Small intestine (tissue), 7 donors: Measurements from ENCODE around the gene ANKS1B. TPM values are rescaled to one million over a fixed set of nuclear protein-coding genes. Genes with fewer than 3 reads are reported as not detected.
A peak's percentile ranks its signal among the peaks of the same experiment; 100 is the strongest.
"Not testable (repeated sequence)": the region's sequence is repeated elsewhere in the genome, so short reads cannot be mapped to it uniquely, and the experiment has no call there.

ENCODE experiments used
- DNase-seq, 2 donors: peaks; one replicate each; pipeline versions ENCODE4 v3.0.0 to v3.0.0-alpha.2; 2013
- FAIRE-seq: peaks from 2 replicates; lab custom pipeline; 2012; peaks lifted over from hg19 to GRCh38; lab: Jason Lieb, UNC
- H3K27ac ChIP-seq, 3 donors: one replicate each; pipeline ENCODE4 v1.5.1; 2013; ENCODE audit warnings: low read length in 2 of 3, mild to moderate bottlenecking in 2 of 3, control low read depth in 1 of 3, inconsistent platforms in 1 of 3, low read depth in 1 of 3, moderate library complexity in 1 of 3
- H3K27me3 ChIP-seq, 3 donors: one replicate each; pipeline ENCODE4 v1.6.1; 2013; ENCODE audit warnings: low read length in 3 of 3, inconsistent platforms in 1 of 3; ENCODE audit not compliant: control insufficient read depth in 3 of 3, insufficient read depth in 3 of 3
- H3K36me3 ChIP-seq, 3 donors: one replicate each; pipeline ENCODE4 v1.6.1; 2013; ENCODE audit warnings: low read length in 3 of 3, inconsistent platforms in 1 of 3, low read depth in 1 of 3, mild to moderate bottlenecking in 1 of 3, moderate library complexity in 1 of 3; ENCODE audit not compliant: control insufficient read depth in 3 of 3, insufficient read depth in 2 of 3
- H3K4me1 ChIP-seq, 3 donors: one replicate each; pipeline ENCODE4 v1.6.1; 2013; ENCODE audit warnings: low read length in 2 of 3, inconsistent platforms in 1 of 3, low read depth in 1 of 3, mild to moderate bottlenecking in 1 of 3, moderate library complexity in 1 of 3; ENCODE audit not compliant: control insufficient read depth in 3 of 3, insufficient read depth in 2 of 3
- H3K4me3 ChIP-seq, 3 donors: one replicate each; pipeline ENCODE4 v1.5.1; 2013; ENCODE audit warnings: low read length in 3 of 3, control low read depth in 1 of 3, inconsistent platforms in 1 of 3, low read depth in 1 of 3, mild to moderate bottlenecking in 1 of 3, moderate library complexity in 1 of 3
- H3K9me3 ChIP-seq, 2 donors: one replicate each; pipeline ENCODE4 v1.6.1; 2013; ENCODE audit warnings: low read depth in 1 of 2, low read length in 1 of 2; ENCODE audit not compliant: control insufficient read depth in 2 of 2, insufficient read depth in 1 of 2
- WGBS, 3 donors: extraction: QIAGEN DNeasy Blood & Tissue Kit; methylation state at CpG; one replicate each; pipeline ENCODE4 v1.1.7; 2013; 5-methylcytosine and 5-hydroxymethylcytosine counted together
- polyA plus RNA-seq, 4 donors: library from polyadenylated mRNA; stranded (reverse) in 3 of 4; unstranded in 1 of 4; fragments of 200-250 nt in 3 of 4; fragments of 120-200 nt in 1 of 4; gene quantifications; one replicate each; pipeline versions ENCODE4 v1.2.1 to v1.2.3, GENCODE V29; 2013
- donor health status: healthy with polysubstance abuse.
- donor health status: control.
- donor health status: control.
- donor health status: Bipolar disorder and iron deficiency.
- donor health status: healthy.

ANKS1B gene
- polyA plus RNA-seq, 4 donors = 0.44 to 0.72 TPM; not detected in 2

DNA sequence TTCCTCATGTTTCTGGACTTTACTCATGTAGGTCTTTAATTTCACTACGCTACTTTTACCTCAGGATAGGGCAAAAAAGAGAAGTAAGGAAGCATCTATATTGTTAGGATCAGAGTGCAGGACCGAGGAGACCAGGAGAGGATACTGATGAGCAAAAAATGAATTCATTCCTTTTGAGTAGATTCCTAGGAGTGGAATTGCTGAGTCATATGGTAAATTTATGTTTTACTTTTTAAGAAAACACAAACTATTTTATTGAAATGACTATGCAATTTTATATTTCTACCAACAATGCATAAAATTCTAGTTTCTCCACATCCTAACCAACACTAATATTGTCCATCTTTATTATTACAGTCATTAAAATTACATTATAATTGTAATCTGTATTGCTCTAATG lies 388.0 kb downstream of the ANKS1B start:
- WGBS, 3 donors = 50 to 76% (median 59%) methylated on average over 2 of the region's 2 CpGs
- no peaks in the 10 kb centered on the region for H3K36me3 ChIP-seq
- no peak for FAIRE-seq
- H3K9me3 ChIP-seq = no peaks in the 10 kb centered on the region
- no peak overlapping the region for H3K4me3 ChIP-seq
- no peaks in the 10 kb centered on the region for H3K27me3 ChIP-seq
- H3K27ac ChIP-seq = no peak overlapping the region
- no peaks in the 10 kb centered on the region for H3K4me1 ChIP-seq
- DNase-seq = no peak

DNA sequence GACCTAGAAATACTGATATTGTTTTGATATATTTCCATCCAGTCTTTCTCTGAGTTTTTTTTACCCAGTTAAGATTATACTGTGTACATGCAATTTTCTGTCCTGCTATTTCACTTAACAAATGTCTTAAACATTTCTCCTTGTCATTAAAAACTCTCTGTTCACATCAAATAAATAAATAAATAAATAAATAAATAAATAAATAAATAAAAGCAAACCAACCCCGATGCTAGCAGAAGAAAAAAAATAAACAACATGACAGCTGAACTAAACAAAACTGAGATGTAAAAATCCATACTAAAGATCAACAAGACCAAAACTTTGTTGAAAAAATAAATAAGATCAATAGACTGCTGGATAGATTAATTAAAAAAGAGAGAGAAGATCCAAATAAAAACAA lies 407.6 kb downstream of the ANKS1B start:
- WGBS, 3 donors = 78 to 85% (median 82%) methylated on average over 1 of the region's 1 CpG
- H3K27me3 ChIP-seq, H3K9me3 ChIP-seq, H3K27ac ChIP-seq, H3K36me3 ChIP-seq, DNase-seq, H3K4me1 ChIP-seq, H3K4me3 ChIP-seq: not testable (repeated sequence)
- FAIRE-seq = peak; percentile 26

DNA sequence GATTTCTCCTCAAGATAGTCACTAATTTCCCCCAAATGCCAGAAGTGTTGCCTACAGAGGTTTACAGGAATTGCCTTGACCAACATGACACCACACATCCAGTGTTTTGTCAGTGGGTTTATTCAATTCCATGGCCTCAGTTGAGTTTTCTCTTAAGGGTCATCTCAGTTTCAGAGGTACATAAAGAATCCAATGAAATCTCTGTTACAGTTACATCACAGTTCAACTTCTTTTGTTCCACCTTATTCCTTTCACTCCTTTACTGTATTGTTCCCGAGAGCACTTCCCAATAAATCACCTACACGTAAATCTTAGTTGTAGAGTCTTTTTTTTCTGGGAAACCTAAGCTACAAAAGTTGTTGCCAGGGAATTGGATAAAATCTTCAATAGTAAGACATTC lies 410.8 kb downstream of the ANKS1B start:
- WGBS, 3 donors = 81 to 87% (median 82%) methylated on average over 2 of the region's 2 CpGs
- H3K4me3 ChIP-seq = no peak overlapping the region
- no peaks in the 10 kb centered on the region for H3K27me3 ChIP-seq
- H3K36me3 ChIP-seq = no peaks in the 10 kb centered on the region
- DNase-seq (no peak), FAIRE-seq (no peak)
- no peak overlapping the region for H3K27ac ChIP-seq
- H3K4me1 ChIP-seq = no peaks in the 10 kb centered on the region
- no peaks in the 10 kb centered on the region for H3K9me3 ChIP-seq

DNA sequence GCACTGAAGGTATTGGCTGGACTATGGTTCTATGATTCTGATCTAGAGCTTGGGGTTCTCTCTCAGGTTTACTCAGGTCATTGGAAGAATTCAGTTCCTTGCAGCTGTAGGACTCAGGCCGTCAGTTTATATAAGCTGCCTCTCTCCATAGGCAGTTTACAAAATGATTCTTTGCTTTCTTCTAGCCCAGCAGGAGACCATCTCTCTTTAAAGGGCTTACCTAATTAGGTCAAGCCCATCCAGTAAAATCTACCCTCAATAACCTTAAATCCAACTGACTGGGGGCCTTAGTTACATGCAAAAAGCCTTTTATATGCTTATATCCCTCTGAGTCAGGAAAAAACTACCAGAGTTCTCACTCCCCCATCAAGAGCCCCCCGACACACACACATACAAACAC lies 417.7 kb downstream of the ANKS1B start:
- no peaks in the 10 kb centered on the region for H3K27me3 ChIP-seq
- H3K4me1 ChIP-seq = no peaks in the 10 kb centered on the region
- no peak overlapping the region for H3K4me3 ChIP-seq
- FAIRE-seq = no peak
- H3K27ac ChIP-seq = no peak overlapping the region
- no peaks in the 10 kb centered on the region for H3K36me3 ChIP-seq
- no peak for DNase-seq
- WGBS, 3 donors = 66 to 84% (median 68%) methylated on average over 2 of the region's 2 CpGs
- H3K9me3 ChIP-seq = no peaks in the 10 kb centered on the region

DNA sequence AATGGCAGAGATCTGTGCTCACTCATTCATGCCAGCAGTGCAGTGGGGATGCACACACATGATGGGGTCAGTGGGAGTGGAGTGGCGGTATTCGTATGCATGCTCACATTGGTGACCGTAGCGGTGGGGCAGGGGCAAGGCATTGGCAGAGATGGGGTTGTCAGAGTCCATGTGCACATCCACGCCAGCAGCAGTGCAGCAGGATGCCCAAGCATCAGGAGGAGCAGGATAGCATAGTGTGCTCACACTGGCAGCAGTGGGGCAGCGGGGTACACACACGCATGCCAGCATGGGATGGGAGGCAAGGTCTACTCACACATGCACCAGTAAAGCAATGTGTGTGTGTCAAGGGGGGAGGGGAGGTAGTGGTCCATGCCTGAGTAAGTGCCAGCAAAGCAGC lies 426.6 kb downstream of the ANKS1B start:
- no peaks in the 10 kb centered on the region for H3K36me3 ChIP-seq
- no peak overlapping the region for H3K27ac ChIP-seq
- H3K4me3 ChIP-seq = no peak overlapping the region
- H3K27me3 ChIP-seq = no peaks in the 10 kb centered on the region
- no peaks in the 10 kb centered on the region for H3K9me3 ChIP-seq
- no peak for DNase-seq
- no peaks in the 10 kb centered on the region for H3K4me1 ChIP-seq
- WGBS, 3 donors = 89 to 94% (median 92%) methylated on average over 7 of the region's 7 CpGs
- FAIRE-seq = no peak

DNA sequence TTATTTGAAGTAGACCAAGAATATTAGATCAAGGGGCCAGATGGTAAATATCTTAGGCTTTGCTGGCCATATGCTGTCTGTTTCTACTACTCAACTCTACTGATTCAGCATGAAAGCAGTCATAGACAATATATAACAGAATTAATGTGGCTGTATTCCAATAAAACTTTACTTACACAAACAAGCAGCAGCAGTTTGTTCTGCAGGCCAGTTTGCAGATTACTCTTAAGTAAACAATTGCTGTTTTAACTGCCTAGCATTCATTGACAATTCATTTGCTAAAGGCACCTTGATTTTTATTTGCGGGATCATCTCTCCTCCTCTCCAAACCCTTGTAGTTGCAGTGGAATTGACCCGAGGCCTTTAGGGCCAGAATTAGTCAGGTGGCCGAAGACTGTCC lies 431.3 kb downstream of the ANKS1B start:
- Histone ChIP-seq H3K27ac (no peak overlapping the region), H3K36me3 (no peaks in the 10 kb centered on the region), H3K27me3 (no peaks in the 10 kb centered on the region), H3K9me3 (no peaks in the 10 kb centered on the region), H3K4me3 (no peak overlapping the region), H3K4me1 (no peaks in the 10 kb centered on the region)
- FAIRE-seq (no peak), DNase-seq (no peak)
- WGBS, 3 donors = 45 to 66% (median 62%) methylated on average over 3 of the region's 3 CpGs

DNA sequence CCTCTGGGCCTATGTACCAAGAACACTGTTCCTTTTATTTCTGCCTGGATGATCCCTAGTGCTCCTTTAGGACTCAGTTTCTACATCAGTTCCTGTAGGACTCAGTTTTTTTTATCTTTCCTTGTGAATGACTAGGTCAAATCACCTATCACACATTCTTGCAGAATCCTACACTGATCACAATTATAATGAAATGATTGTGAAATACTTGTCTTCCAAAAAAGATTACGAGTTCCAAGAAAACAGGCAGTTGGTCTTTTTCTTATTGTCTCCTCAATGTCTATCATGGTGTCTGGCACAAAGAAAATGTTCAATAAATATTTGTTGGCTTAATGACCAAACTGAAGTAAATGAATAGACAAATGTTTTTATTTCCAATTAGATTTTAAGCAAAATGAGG lies 432.7 kb downstream of the ANKS1B start:
- Histone ChIP-seq H3K9me3 (no peaks in the 10 kb centered on the region), H3K4me3 (no peak overlapping the region), H3K27ac (no peak overlapping the region), H3K27me3 (no peaks in the 10 kb centered on the region), H3K36me3 (no peaks in the 10 kb centered on the region), H3K4me1 (no peaks in the 10 kb centered on the region)
- FAIRE-seq = no peak
- DNase-seq = no peak
- 70 to 82% (median 71%) methylated on average over 1 of the region's 1 CpG for WGBS, 3 donors

DNA sequence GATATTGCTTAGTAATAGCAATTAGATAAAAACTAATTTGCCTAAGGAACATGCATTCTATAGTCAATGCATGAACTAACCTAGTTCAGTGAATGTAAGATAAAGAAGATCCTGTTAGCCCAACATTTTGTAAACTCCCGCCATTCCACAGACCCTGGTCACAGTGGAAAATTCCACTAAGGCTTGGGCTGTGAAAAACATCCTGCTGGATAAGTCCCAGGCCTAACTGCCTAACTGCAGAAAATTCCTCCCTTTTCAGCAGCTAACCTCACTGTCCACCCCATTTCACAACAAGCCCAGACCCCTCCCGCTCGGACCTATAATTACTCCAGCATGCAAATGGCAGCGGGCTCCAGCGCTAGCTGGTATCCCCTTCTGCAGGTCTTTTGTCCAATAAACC lies 435.1 kb downstream of the ANKS1B start:
- no peak for DNase-seq
- Histone ChIP-seq H3K27ac (no peak overlapping the region), H3K9me3 (no peaks in the 10 kb centered on the region), H3K27me3 (no peaks in the 10 kb centered on the region), H3K36me3 (no peaks in the 10 kb centered on the region), H3K4me3 (no peak overlapping the region), H3K4me1 (no peaks in the 10 kb centered on the region)
- no peak for FAIRE-seq
- WGBS, 3 donors = 88 to 90% (median 89%) methylated on average over 5 of the region's 5 CpGs

DNA sequence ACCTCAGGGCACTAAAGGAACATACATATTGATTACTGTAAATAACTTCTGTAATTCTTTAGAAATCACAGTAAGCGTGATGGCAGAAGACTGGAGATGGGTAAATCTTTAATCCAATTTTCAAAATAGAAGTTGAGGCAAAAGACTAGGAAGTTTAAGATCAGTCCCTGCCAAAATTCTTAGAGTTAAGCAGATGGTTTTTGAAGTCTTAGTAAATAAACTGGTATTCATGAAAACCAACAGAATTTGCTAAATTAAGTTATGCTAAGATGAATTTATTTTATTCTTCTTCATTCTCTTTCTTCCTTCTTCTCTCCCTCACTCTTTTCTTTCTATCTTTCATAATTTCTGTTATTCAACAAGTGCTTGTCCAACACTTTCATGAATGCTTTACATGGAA lies 435.5 kb downstream of the ANKS1B start:
- no peak for DNase-seq
- Histone ChIP-seq H3K4me3 (no peak overlapping the region), H3K27ac (no peak overlapping the region), H3K27me3 (no peaks in the 10 kb centered on the region), H3K36me3 (no peaks in the 10 kb centered on the region), H3K9me3 (no peaks in the 10 kb centered on the region), H3K4me1 (no peaks in the 10 kb centered on the region)
- whole genome bisulfite sequencing, 3 donors = 86 to 95% (median 88%) methylated on average over 1 of the region's 1 CpG
- no peak for FAIRE-seq
